ENCODE measurements around the gene KLHDC10.

GRCh38 chr7:130108809-130109208 lies 38.5 kb downstream of the KLHDC10 start:
- no peak for TF ChIP-seq POLR2A (IDR thresholded peaks at IDR 0.05; ENCODE audit: low read depth)
- TF ChIP-seq CTCF (IDR thresholded peaks at IDR 0.05): no peak
